Fibroblast of lung (primary cell): ENCODE data around the gene TENM3.

Source experiments
- CTCF ChIP-seq, 2 donors: IDR thresholded peaks in 1 of 2; conservative IDR thresholded peaks in 1 of 2; 1 replicate in 1 of 2; 2 replicates in 1 of 2; pipeline ENCODE4 v1.5.1; 2011 to 2012; ENCODE audit warnings: low read length in 2 of 2, control low read depth in 1 of 2, inconsistent platforms in 1 of 2, low read depth in 1 of 2, mild to moderate bottlenecking in 1 of 2
- EZH2 ChIP-seq: IDR thresholded peaks from 2 replicates; pipeline ENCODE4 v1.5.1; 2012; ENCODE audit warnings: low read length, control low read depth, mild to moderate bottlenecking; ENCODE audit errors: missing control alignments

- TF ChIP-seq CTCF (conservative IDR thresholded peaks at IDR 0.05 in 1 of 2, IDR thresholded peaks at IDR 0.05 in 1 of 2; ENCODE audit: low read depth in 1 of 2, low read length in 2 of 2) (no peak), EZH2 (no peak)
Observed at GRCh38 chr4:182416067-182416466, 172.9 kb downstream of the TENM3 start.
